ENCODE measurements around the gene PAK5.

PAK5 gene

DNA sequence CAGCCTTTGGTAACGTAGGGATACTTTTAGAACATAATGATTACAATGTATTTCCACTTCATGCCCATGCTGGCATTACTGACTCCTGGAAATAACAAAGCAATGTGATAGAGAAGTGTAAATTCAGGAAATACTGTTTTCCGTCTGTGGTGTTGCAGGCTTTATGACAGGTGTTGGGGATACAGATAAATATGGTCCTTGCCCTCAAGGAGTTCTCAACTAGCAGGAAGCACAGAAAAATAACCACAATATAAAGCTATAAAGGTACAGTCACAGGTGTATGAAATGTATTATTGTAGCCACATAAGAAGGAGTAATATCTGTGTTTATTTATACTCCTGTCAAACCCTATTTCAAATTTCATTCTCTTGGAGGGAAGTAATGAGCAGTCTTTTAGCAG lies 337.4 kb downstream of the PAK5 start:
- DNase-seq (ENCODE audit: low read depth in 1 of 2, low spot score in 1 of 2), result no peak

DNA sequence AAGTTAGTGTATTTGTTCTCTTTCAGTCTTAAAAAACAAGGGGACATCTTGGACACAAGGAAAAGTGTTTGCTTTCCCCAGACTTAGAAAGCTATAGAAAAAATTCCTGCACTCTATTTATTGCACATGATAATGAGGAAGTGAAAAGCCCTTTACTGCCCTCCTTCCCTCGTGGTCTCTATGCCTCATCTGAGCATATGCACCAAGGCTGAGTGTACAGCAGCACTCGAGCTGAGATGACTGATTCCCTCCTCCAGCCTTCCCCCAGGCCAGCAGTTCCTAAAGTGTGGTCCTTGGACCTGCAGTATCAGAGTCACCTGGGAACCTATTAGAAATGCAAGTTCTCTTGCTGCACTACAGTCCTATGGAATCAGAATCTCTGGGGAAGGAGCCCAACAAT lies 338.8 kb downstream of the PAK5 start:
- DNase-seq (ENCODE audit: low read depth in 1 of 2, low spot score in 1 of 2), result no peak

DNA sequence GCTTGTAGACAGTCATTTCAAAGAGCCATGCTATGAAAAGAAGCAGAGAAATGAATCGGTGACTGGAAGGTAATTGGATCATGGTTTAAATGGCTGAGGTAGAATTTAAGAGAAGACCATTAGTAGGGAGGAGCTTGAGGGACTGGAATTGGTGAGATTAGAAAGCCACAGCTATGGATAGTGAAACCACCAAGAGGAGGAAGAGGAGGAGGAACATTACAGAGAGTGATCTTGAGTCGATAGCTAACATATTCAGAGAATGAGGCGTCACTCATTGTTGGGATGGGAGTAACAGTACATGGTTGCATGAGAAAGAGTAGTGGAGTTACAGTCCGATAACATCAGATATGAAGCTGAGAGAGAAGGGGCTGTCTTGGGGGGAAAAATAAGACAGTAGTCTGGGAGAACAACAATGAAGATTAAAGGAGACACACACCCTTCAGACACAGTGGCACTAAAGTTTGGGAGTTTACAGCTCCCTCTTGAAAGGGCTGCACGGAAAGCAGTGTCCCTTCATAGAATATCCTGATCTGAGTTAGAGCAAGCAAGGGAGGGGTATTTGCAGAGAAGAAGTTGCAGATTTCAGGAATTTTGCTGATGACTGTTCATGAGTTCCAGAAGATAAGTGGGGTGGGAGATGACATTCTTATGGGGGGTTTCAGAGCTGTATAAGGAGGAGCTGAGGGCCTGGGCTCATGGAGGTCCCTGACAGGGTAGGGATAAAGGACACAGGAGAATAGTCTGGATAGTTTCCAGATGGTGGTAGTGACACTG lies 339.6 kb downstream of the PAK5 start:
- DNase-seq (ENCODE audit: low read depth in 1 of 2, low spot score in 1 of 2), result no peak

DNA sequence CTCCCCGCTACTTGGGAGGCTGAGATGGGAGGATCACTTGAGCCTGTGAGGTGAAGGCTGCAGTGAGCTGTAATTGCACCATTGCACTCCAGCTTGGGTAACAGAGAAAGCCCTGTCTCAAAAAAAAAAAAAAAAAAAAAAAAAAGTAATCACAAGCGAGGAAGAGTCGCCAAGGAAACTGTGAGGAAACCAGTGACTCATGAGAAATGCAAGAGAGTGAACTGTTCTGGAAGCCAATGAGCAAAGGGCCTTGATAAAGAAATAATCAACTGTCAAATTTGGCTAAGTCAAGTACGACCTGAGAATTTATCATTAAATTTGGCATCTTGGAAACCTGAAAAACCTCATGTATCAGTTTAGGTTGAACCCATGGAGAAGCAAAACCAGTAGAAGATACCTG lies 340.6 kb downstream of the PAK5 start:
- no peak for DNase-seq (ENCODE audit: low read depth in 1 of 2, low spot score in 1 of 2)

DNA sequence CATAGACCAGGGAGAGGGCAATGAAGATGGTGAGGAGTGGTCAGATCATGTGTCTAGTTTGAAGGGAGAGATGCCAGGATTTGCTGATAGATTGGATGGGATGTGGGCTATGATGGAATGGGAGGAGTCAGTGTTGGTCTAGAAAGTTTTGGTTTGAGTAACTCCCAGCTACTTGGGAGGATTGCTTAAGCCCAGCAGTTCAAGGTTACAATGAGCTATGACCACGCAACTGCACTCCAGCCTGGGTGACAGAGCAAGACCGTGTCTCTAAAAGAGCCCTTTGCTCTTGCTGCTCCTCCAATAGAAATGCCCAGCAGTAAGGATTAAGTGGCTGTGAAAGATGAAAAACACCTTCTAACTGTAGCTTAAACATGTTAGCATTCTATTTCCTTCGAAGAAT lies 342.7 kb downstream of the PAK5 start:
- no peak for DNase-seq (ENCODE audit: low read depth in 1 of 2, low spot score in 1 of 2)

DNA sequence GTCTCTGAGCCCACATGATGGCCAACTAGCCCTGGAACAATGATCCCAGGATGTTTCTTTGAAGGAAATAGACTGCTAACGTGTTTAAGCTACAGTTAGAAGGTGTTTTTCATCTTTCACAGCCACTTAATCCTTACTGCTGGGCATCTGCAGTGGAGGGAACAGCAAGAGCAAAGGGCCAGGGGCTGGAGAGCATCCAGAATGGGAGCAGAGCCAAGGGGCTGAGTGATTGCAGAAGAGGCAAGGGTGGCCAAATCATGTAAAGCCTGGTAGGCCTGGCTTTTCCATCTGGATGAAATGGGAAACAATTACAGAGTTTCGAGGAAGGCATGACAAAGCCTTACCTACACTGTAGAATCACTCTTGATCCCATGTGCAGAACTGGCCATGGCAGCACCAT lies 343.2 kb downstream of the PAK5 start:
- no peak for DNase-seq (ENCODE audit: low read depth in 1 of 2, low spot score in 1 of 2)

DNA sequence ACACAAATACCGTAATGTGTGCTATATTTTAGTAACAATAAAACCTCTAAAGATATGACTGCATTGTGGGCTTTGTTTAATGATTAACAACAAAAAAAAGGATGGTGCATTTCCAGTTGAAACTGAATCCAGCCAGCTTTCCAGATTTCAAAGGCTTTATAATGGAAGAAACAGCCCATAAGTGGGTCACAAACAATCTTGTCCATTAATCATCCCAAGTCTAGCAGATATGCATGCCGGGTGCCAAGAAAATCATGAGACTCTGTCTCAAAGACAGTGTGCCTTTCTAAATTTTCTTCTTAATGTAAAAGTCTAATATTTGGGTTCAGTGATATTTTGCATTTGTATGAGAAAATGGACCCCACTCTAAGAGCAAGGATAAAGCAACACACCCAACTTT lies 345.1 kb downstream of the PAK5 start:
- DNase-seq (ENCODE audit: low read depth in 1 of 2, low spot score in 1 of 2), result no peak

DNA sequence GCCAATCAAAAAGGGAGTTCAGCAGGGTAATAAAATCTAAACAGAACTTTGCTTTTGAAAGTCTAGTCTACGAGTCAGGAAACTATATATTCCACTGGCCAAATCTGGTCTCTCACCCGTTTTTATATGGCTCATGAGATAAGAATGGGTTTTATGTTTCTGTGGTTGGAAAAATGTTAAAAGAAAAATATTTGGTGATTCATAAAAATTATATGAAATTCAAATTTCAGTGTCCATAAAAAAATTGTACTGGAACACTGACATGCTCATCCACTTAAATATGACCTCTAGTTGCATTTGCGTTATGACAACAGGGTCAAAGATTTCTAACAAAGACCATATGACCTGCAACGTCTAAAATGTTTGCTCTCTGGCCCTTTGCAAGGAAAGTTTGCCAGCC lies 346.8 kb downstream of the PAK5 start:
- DNase-seq (ENCODE audit: low read depth in 1 of 2, low spot score in 1 of 2), result no peak

DNA sequence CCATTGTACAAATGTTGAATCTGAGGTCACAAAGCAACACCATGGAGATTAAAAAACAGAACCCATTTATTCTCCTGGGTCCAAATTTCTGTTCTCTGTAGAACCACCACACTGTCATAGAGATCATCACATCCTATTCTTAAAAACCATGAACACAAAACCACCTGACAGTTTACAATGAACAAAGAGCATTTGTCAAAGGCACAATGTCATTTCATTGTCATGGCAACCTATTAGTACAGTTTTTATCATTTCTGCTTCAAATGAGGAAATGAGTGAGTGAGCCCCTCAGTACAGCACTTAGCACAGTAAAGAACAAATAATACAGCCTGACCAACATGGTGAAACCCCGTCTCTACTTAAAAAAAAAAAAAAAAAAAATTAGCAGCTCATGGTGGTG lies 347.6 kb downstream of the PAK5 start:
- DNase-seq (ENCODE audit: low read depth in 1 of 2, low spot score in 1 of 2), result no peak

DNA sequence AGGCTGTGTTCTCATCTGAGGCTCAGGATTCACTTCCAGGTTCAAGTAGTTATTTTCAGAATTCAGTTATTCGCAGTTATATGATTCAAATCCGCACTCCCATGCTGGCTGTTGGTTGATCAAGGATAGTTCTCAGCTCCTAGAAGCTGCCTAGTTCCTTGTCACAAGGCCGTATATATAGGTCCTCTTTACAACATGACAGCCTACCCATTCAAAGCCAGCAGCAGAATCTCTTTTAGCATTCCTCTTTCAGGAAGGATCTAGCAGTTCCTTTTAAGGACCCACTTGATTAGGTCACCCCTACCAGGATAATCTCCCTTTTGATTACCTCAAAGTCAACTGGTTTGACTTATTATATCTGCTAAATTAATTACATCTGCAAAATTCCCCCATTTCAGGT lies 348.2 kb downstream of the PAK5 start:
- DNase-seq (ENCODE audit: low read depth in 1 of 2, low spot score in 1 of 2), result no peak

DNA sequence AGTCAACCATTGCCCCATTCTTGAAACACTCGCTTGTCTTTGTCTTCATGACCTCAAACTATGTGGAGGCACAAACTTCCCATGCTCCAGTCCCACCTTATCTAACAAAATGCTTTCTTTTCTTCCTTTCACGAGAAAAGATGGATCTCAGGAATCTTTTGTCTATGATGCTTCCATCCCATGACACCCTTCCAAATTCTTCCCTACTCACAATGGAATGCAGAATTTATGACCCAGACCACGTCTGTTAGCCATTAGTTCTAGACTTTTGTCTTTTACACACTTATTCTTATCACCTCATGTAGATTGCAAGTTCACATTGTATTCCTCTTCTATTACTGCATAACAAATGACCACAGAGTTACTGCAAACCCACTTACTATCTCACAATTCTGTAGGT lies 348.7 kb downstream of the PAK5 start:
- DNase-seq (ENCODE audit: low read depth in 1 of 2, low spot score in 1 of 2), result no peak

DNA sequence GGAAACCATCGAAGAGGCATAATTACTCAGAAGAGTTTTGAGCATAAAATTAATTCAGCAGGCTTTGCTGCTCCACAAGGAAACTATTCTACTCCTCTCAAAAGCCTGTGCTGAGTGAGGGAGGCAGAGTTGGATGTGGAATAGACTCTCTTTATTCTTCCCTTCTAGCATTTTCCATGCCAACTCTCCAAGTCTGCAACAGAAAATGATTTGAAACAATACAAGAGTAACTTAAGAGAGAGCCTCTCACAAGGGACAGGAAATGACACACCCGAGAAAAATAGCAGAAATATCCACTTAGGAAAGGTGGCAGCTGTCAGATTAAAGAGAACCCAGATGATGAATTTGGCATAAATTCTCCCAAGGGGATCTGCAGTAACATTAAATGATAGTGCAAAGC lies 350.8 kb downstream of the PAK5 start:
- DNase-seq (ENCODE audit: low read depth in 1 of 2, low spot score in 1 of 2), result no peak

Data from stimulated activated CD4-positive, alpha-beta T cell treated with anti-CD3 and anti-CD28 coated beads, Interleukin-15, amount 100 ng/mL, for 1 hour (primary cell).